RPMI7951 (cell line): ENCODE data around the gene TNFRSF17. TPM values are rescaled to one million over a fixed set of nuclear protein-coding genes. Genes with fewer than 3 reads are reported as not detected.

Source experiments
- DNase-seq: peaks from one replicate; pipeline ENCODE4 v3.0.0-alpha.2; 2012; ENCODE audit warnings: low read depth
- total RNA-seq: library from RNA; depleted of rRNA; stranded (reverse); fragments of >200 nt; shearing (Covaris generic); gene quantifications from 2 replicates; pipeline ENCODE4 v1.2.3, GENCODE V29; 2014; rRNA removed

Gene TNFRSF17
- total RNA-seq, 1 experiment from 2014 or later = 0.48 TPM

- DNase-seq = peak; percentile 85
These were observed 37.5 kb downstream of the TNFRSF17 start for GRCh38 chr16:12002447-12003006.

DNA sequence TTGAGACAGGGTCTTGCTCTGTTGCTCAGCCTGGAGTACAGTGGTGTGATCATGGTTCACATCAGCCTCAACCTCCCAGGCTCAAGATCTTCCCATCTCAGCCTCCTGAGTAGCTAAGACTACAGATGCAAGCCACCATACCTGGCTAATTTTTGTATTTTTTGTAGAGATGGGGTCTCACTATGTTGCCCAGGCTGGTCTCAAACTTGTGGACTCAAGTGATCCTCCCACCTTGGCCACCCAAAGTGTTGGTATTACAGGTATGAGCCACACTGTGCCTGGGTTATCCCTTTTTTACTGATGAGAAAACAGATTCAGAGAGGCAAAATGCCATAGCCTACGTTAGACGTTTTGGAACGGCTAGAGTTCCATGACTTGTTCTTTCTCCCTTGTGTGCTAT is 41.6 kb downstream of the TNFRSF17 start:
- DNase-seq = no peak

GRCh38 chr16:12009462-12009861 is 44.5 kb downstream of the TNFRSF17 start:
- DNase-seq = no peak

- DNase-seq = no peak
These were observed 44.9 kb downstream of the TNFRSF17 start for GRCh38 chr16:12009922-12010321.

DNA sequence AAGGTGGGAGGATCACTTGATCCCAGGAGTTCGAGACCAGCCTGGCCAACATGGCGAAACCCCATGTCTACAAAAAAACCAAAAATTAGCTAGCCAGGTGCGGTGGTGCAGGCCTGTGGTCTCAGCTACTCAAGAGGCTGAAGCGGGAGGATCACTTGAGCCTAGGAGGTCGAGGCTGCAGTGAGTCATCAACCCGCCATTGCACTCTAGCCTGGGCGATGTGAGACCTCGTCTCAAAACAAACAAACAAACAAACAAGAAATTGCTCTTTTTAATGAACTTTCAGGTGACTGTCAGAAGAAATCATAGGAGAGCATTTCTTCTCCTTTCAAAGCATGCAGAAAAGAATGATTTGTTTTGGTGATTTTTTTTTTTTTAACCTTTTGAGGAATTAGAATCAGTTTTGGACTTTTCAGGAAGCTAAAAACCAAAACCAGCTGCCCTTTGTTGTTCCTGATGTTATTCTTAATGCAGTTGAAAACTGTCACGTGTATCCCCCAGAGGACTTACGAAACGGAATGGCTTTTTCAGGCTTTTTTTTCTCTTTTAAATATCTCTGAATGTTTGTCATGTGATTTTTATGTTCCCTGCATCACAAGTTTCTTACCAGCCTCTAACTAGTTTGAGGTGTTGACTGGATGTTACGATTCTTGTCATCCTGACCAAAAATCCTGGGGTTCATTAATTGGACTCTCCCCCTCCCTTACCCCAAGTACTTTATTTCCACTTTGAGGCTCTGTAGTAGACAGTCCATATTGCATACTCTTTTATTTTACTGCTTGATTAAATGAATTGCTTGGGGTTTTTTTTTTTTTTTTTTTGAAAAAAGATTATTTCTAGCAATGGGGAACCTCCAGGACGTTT is 45.6 kb downstream of the TNFRSF17 start:
- DNase-seq = no peak

GRCh38 chr16:12011565-12011964 is 46.6 kb downstream of the TNFRSF17 start:
- no peak for DNase-seq

- DNase-seq = no peak
These were observed 51.4 kb downstream of the TNFRSF17 start for GRCh38 chr16:12016291-12016947.

DNA sequence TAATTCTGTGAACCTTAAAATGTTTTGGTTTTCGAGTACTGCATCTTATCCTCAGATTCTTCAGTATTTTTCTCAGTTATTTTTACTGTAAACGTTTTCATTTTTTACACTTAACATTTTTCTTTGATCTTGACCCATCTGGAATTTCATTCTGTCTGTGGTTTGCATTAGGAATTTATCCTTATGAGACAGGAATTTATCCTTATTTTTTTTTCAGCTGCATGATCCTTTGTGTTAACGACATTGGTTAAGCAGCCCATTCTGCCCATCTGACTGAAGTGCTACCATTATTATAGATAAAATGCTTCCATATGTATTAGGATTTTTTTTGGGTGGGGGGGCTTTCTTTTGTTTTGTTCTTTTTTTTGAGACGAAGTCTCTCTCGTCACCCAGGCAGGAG is 52.5 kb downstream of the TNFRSF17 start:
- DNase-seq = peak; percentile 19

Other genes with a start within 250 kb of the TNFRSF17 start
- 18.8 and 21.7 TPM in 2 replicates for gene TXNDC11, start 222.4 kb upstream of the TNFRSF17 start, total RNA-seq
- 22.1 and 32.4 TPM in 2 replicates for gene ZC3H7A, start 168.0 kb upstream of the TNFRSF17 start, total RNA-seq
- gene RSL1D1, start 113.7 kb upstream of the TNFRSF17 start, total RNA-seq = 118 and 137 TPM in 2 replicates
- gene GSPT1, start 49.3 kb upstream of the TNFRSF17 start, total RNA-seq = 77.2 and 102 TPM in 2 replicates
- gene NPIPB2, start 23.2 kb upstream of the TNFRSF17 start, total RNA-seq = 1.3 and 5.0 TPM in 2 replicates
- 4.9 and 9.9 TPM in 2 replicates for gene SNX29, start 11.5 kb downstream of the TNFRSF17 start, total RNA-seq